A549 (cell line): ENCODE results near the gene STX8. TPM values are rescaled to one million over a fixed set of nuclear protein-coding genes. Genes with fewer than 3 reads are reported as not detected.

Source experiments
- ATAC-seq, 2 experiments: fragments of 200-7000 bp in 1 of 2; fragments of >200 bp in 1 of 2; cut with Nextera tagmentation in 1 of 2; cut with Tn5 transposase in 1 of 2; 3 replicates each; pipeline versions ENCODE4 v1.8.0 to v1.9.1; 2018 to 2020; ENCODE audit warnings: mild to moderate bottlenecking in 1 of 2, moderate library complexity in 1 of 2
- CTCF ChIA-PET: fragments of 300-600 bp; sonication (Branson Sonifier 250); formaldehyde crosslinking; extraction: SDS; loops from one replicate; lab custom pipeline; 2021; ENCODE audit warnings: antibody characterized with exemption, inconsistent platforms; lab: Yijun Ruan, JAX
- POLR2A ChIA-PET: fragments of 350-600 bp; formaldehyde crosslinking; extraction: SDS; loops from one replicate; lab custom pipeline; 2021; ENCODE audit warnings: antibody characterized with exemption, inconsistent platforms; lab: Yijun Ruan, JAX
- DNase-seq, 2 experiments: peaks; one replicate each; pipeline versions ENCODE4 v3.0.0 to v3.0.0-alpha.2; 2011 to 2016; ENCODE audit warnings: low read depth in 1 of 2, low spot score in 1 of 2
- FAIRE-seq: peaks from 2 replicates; lab custom pipeline; 2011; peaks lifted over from hg19 to GRCh38; lab: Jason Lieb, UNC
- H3K27ac ChIP-seq, 2 experiments: fragments of >200 bp; sonication (Bioruptor Twin); formaldehyde crosslinking; 3 replicates each; pipeline ENCODE4 v1.5.1; 2016 to 2017
- H3K4me1 ChIP-seq: fragments of >200 bp; sonication (Bioruptor Twin); formaldehyde crosslinking; 3 replicates; pipeline ENCODE4 v1.6.1; 2016
- H3K4me2 ChIP-seq: fragments of >200 bp; sonication (Bioruptor Twin); formaldehyde crosslinking; 3 replicates; pipeline ENCODE4 v1.6.1; 2016
- H3K4me3 ChIP-seq: fragments of >200 bp; sonication (Bioruptor Twin); formaldehyde crosslinking; 3 replicates; pipeline ENCODE4 v1.5.1; 2016
- H3K9me3 ChIP-seq: fragments of >200 bp; sonication (Bioruptor Twin); formaldehyde crosslinking; 3 replicates; pipeline ENCODE4 v1.6.1; 2016
- ATOH8 ChIP-seq: fragments of 250-450 bp; sonication (Bioruptor Pico); IDR thresholded peaks from 2 replicates; pipeline ENCODE4 v1.5.0; 2020; ENCODE audit warnings: low read depth, mild to moderate bottlenecking, moderate library complexity
- CBX2 ChIP-seq: fragments of 200-600 bp; sonication (generic); IDR thresholded peaks from 2 replicates; pipeline ENCODE4 v1.6.1; 2016; ENCODE audit warnings: low read depth, mild to moderate bottlenecking, borderline replicate concordance
- FOXS1 ChIP-seq: fragments of 250-450 bp; sonication (Bioruptor Pico); IDR thresholded peaks from 2 replicates; pipeline ENCODE4 v1.5.0; 2020; ENCODE audit warnings: mild to moderate bottlenecking, moderate library complexity
- GATA3 ChIP-seq: IDR thresholded peaks from 2 replicates; pipeline ENCODE4 v1.6.1; 2012; ENCODE audit warnings: borderline replicate concordance
- HOXA7 ChIP-seq: fragments of 250-450 bp; sonication (Bioruptor Pico); IDR thresholded peaks from 2 replicates; pipeline ENCODE4 v1.5.0; 2020; ENCODE audit warnings: mild to moderate bottlenecking, moderate library complexity
- HOXB5 ChIP-seq: fragments of 250-450 bp; sonication (Bioruptor Pico); IDR thresholded peaks from 2 replicates; pipeline ENCODE4 v1.5.0; 2020; ENCODE audit warnings: mild to moderate bottlenecking, moderate library complexity
- JUN ChIP-seq, 2 experiments: fragments of >200 bp; sonication (Bioruptor Twin); formaldehyde crosslinking; IDR thresholded peaks; 2 replicates in 1 of 2; 3 replicates in 1 of 2; pipeline ENCODE4 v1.6.1; 2016 to 2017
- MYC ChIP-seq: IDR thresholded peaks from 2 replicates; pipeline ENCODE4 v1.6.1; 2012; ENCODE audit warnings: mild to moderate bottlenecking, inconsistent platforms, low read length, improper control_type of control experiment, borderline replicate concordance
- POLR2A ChIP-seq: IDR thresholded peaks from 2 replicates; pipeline ENCODE4 v1.6.1; 2012; ENCODE audit warnings: mild to moderate bottlenecking, low read length
- RAD21 ChIP-seq, 2 experiments: fragments of >200 bp in 1 of 2; sonication (Bioruptor Twin) in 1 of 2; formaldehyde crosslinking in 1 of 2; IDR thresholded peaks in 1 of 2; conservative IDR thresholded peaks in 1 of 2; 2 replicates in 1 of 2; 3 replicates in 1 of 2; pipeline ENCODE4 v1.6.1; 2012 to 2018; ENCODE audit warnings: inconsistent platforms in 1 of 2
- SMC3 ChIP-seq: fragments of >200 bp; sonication (Bioruptor Twin); formaldehyde crosslinking; IDR thresholded peaks from 3 replicates; pipeline ENCODE4 v1.6.1; 2018; ENCODE audit warnings: inconsistent platforms
- SREBF2 ChIP-seq: fragments of 450-650 bp; IDR thresholded peaks from 2 replicates; pipeline ENCODE4 v1.6.1; 2014; ENCODE audit warnings: mild to moderate bottlenecking, moderate library complexity
- TFCP2L1 ChIP-seq: fragments of 250-450 bp; sonication (Bioruptor Pico); IDR thresholded peaks from 2 replicates; pipeline ENCODE4 v1.5.0; 2021; ENCODE audit warnings: mild to moderate bottlenecking
- USF2 ChIP-seq: fragments of 450-650 bp; IDR thresholded peaks from 2 replicates; pipeline ENCODE4 v1.6.1; 2014; ENCODE audit warnings: antibody characterized with exemption
- ZNF302 ChIP-seq: fragments of 250-450 bp; sonication (Bioruptor Pico); IDR thresholded peaks from 2 replicates; pipeline ENCODE4 v1.9.0; 2021; ENCODE audit warnings: inconsistent platforms, mild to moderate bottlenecking, moderate library complexity
- ZSCAN20 ChIP-seq: fragments of 250-450 bp; sonication (Bioruptor Pico); IDR thresholded peaks from 2 replicates; pipeline ENCODE4 v1.8.0; 2022; ENCODE audit warnings: mild to moderate bottlenecking, moderate library complexity
- WGBS: methylation state at CpG from one replicate; pipeline ENCODE4 v1.1.6; 2017; ENCODE audit errors: missing lambda C conversion rate; 5-methylcytosine and 5-hydroxymethylcytosine counted together
- polyA plus RNA-seq, 4 experiments: library from polyadenylated mRNA; depleted of rRNA in 3 of 4; stranded (reverse); fragments of >200 nt; fragmentation: RNase III in 1 of 4; extraction: RNeasy Plus Mini Kit Qiagen cat#74134 plus additional on column Dnase treatment in 1 of 4; gene quantifications; 2 replicates in 3 of 4; 3 replicates in 1 of 4; pipeline ENCODE4 v1.2.3, GENCODE V29; 2011 to 2017
- TF ChIP-seq, protein P1 (sequence below): fragments of >200 bp; sonication (Bioruptor Twin); formaldehyde crosslinking; IDR thresholded peaks from 3 replicates; pipeline ENCODE4 v1.5.1; 2016
- TF ChIP-seq, protein P2 (sequence below): fragments of >200 bp; sonication (Bioruptor Twin); formaldehyde crosslinking; IDR thresholded peaks from 2 replicates; pipeline ENCODE4 v1.6.1; 2016

Gene STX8
- polyA plus RNA-seq, 2 of the 4 experiments (the other 2 are of a cell fraction), result 93.6 to 168 TPM

GRCh38 chr17:9529033-9529700, 46.5 kb downstream of the STX8 start:
- Histone ChIP-seq H3K4me2 (no peak overlapping the region), H3K27ac (no peak overlapping the region), H3K9me3 (no peaks in the 10 kb centered on the region), H3K4me1 (no peaks in the 10 kb centered on the region), H3K4me3 (no peak overlapping the region)
- 58% methylated on average over 5 of the region's 5 CpGs for WGBS
- ATAC-seq (peak; percentile 94 to 98), FAIRE-seq (no peak), DNase-seq (peak; percentile 21 to 55)
- TF ChIP-seq SMC3, result peak; percentile 52
- no peak for TF ChIP-seq ZSCAN20 (CRISPR knock-in tag)
- TF ChIP-seq HOXA7, result no peak
- peak; percentile 74 to 83 for TF ChIP-seq RAD21 (conservative IDR thresholded peaks at IDR 0.05 in 1 of 2, IDR thresholded peaks at IDR 0.05 in 1 of 2)
- TF ChIP-seq, protein P1, sequence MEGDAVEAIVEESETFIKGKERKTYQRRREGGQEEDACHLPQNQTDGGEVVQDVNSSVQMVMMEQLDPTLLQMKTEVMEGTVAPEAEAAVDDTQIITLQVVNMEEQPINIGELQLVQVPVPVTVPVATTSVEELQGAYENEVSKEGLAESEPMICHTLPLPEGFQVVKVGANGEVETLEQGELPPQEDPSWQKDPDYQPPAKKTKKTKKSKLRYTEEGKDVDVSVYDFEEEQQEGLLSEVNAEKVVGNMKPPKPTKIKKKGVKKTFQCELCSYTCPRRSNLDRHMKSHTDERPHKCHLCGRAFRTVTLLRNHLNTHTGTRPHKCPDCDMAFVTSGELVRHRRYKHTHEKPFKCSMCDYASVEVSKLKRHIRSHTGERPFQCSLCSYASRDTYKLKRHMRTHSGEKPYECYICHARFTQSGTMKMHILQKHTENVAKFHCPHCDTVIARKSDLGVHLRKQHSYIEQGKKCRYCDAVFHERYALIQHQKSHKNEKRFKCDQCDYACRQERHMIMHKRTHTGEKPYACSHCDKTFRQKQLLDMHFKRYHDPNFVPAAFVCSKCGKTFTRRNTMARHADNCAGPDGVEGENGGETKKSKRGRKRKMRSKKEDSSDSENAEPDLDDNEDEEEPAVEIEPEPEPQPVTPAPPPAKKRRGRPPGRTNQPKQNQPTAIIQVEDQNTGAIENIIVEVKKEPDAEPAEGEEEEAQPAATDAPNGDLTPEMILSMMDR, result peak; percentile 79
- POLR2A ChIA-PET, result no interaction called here
- CTCF ChIA-PET, result interaction anchor here (0.5 to 1.0 kb wide), 10 partner anchors 9 to 639 kb away, joined by 3 to 4 read pairs (median 3); no protein-coding TSS in a partner anchor

DNA sequence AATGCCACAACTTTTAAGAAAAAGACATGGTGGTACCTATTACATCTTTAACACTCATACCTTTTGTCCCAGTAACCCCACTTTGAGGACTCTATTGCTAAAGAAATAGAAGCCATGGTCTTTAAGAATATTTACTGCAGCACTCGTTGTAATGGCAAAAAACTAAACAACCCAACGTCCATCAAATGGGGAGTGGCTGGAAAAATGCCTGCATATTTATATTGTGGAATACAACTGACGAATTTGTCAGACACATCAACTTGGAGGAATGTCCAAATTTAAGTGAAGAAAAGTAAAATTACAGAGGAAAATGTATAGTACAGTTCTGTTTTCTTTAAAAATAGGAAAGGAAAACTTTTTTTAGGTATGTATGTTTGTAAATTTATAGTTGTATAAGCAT, 47.8 kb downstream of the STX8 start:
- no peak overlapping the region for H3K27ac ChIP-seq
- H3K4me2 ChIP-seq, result no peak overlapping the region
- H3K4me1 ChIP-seq, result no peaks in the 10 kb centered on the region
- FAIRE-seq (no peak), ATAC-seq (no peak), DNase-seq (no peak)
- ChIA-PET CTCF (interaction anchor here (2.4 kb wide), 1 partner anchor 530 kb away, joined by 10 read pairs; no protein-coding TSS in a partner anchor), POLR2A (no interaction called here)
- WGBS, result 59% methylated on average over 3 of the region's 3 CpGs
- TF ChIP-seq CBX2, result no peak
- no peak for TF ChIP-seq ATOH8
- H3K4me3 ChIP-seq, result no peak overlapping the region
- H3K9me3 ChIP-seq, result no peaks in the 10 kb centered on the region

GRCh38 chr17:9522074-9522473, 53.5 kb downstream of the STX8 start:
- Histone ChIP-seq H3K4me1 (no peaks in the 10 kb centered on the region), H3K4me3 (no peak overlapping the region)
- FAIRE-seq, result peak; percentile 98
- TF ChIP-seq MYC (no peak), FOXS1 (CRISPR knock-in tag) (no peak), SREBF2 (no peak), ZSCAN20 (CRISPR knock-in tag) (no peak), HOXB5 (CRISPR knock-in tag) (no peak), CBX2 (no peak), TFCP2L1 (CRISPR knock-in tag) (no peak), RAD21 (conservative IDR thresholded peaks at IDR 0.05 in 1 of 2, IDR thresholded peaks at IDR 0.05 in 1 of 2) (peak; percentile 87 to 88), POLR2A (no peak), USF2 (no peak), SMC3 (peak; percentile 87), GATA3 (no peak), ZNF302 (no peak), JUN (IDR thresholded peaks at IDR 0.05) (no peak)
- TF ChIP-seq, protein P2, sequence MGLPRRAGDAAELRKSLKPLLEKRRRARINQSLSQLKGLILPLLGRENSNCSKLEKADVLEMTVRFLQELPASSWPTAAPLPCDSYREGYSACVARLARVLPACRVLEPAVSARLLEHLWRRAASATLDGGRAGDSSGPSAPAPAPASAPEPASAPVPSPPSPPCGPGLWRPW, result no peak
- TF ChIP-seq, protein P1, result peak; percentile 83
- TF ChIP-seq, all 56 proteins: peak for 3
- Histone ChIP-seq H3K9me3 (no peaks in the 10 kb centered on the region), H3K4me2 (no peak overlapping the region), H3K27ac (no peak overlapping the region)
- POLR2A ChIA-PET, result interaction anchor here (0.6 to 0.8 kb wide), 2 partner anchors 26 to 634 kb away, joined by 4 read pairs; no protein-coding TSS in a partner anchor
- 33% methylated on average over 4 of the region's 4 CpGs for WGBS
- CTCF ChIA-PET, result interaction anchor here (0.6 to 8.2 kb wide), 70 partner anchors 9 to 1016 kb away, joined by 3 to 60 read pairs (median 4); no protein-coding TSS in a partner anchor
- DNase-seq, result peak; percentile 31 to 60
- ATAC-seq, result peak; percentile 85 to 91
